ENCODE data around the gene AATK.

The AATK gene

DNA sequence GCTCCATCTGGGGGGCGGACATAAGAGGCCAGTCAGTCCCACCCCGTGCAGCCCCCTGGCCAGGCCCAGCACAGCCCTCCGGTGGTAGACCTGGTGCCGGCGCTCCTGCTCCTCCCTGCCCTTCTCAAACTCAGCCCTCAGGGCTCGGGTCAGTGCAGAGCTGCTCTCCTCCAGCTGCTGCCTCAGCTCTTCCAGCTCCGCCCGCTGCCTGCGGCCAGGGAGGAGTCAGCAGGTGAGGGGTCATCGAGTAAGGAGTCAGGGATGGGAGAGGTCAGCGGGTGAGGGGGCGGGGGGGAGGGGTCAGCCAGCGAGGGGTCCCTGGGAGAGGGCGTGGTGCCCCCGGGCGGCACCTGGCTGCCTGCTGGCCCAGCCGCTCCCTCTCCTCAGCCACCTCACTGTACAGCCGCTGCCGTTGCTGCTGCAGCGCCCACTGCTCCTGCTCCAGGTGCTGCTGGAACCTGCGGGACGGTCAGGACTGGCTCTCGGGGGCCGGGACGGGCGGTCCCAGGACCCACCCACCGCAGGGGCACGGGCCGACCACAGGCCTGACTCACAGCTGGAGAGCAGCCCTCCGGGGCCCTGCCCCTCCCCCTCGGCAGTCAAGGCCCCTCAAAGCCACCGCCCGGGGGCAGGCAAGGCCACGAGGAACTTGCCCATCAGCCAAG lies 26.5 kb upstream of the AATK start:
- intact Hi-C loops (cut with DNase I; ENCODE audit: low total_unique reads): no loop called here
- no peak for DNase-seq
- Histone ChIP-seq H3K36me3 (peaks cover 0 to 89% (median 0%) of the 10 kb centered on the region in 3 donors), H3K27ac (no peak overlapping the region), H3K4me3 (no peak overlapping the region), H3K4me1 (no peaks in the 10 kb centered on the region), H3K27me3 (no peaks in the 10 kb centered on the region), H3K9me3 (no peaks in the 10 kb centered on the region)
- TF ChIP-seq, protein P1, sequence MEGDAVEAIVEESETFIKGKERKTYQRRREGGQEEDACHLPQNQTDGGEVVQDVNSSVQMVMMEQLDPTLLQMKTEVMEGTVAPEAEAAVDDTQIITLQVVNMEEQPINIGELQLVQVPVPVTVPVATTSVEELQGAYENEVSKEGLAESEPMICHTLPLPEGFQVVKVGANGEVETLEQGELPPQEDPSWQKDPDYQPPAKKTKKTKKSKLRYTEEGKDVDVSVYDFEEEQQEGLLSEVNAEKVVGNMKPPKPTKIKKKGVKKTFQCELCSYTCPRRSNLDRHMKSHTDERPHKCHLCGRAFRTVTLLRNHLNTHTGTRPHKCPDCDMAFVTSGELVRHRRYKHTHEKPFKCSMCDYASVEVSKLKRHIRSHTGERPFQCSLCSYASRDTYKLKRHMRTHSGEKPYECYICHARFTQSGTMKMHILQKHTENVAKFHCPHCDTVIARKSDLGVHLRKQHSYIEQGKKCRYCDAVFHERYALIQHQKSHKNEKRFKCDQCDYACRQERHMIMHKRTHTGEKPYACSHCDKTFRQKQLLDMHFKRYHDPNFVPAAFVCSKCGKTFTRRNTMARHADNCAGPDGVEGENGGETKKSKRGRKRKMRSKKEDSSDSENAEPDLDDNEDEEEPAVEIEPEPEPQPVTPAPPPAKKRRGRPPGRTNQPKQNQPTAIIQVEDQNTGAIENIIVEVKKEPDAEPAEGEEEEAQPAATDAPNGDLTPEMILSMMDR (IDR thresholded peaks at IDR 0.05): no peak

DNA sequence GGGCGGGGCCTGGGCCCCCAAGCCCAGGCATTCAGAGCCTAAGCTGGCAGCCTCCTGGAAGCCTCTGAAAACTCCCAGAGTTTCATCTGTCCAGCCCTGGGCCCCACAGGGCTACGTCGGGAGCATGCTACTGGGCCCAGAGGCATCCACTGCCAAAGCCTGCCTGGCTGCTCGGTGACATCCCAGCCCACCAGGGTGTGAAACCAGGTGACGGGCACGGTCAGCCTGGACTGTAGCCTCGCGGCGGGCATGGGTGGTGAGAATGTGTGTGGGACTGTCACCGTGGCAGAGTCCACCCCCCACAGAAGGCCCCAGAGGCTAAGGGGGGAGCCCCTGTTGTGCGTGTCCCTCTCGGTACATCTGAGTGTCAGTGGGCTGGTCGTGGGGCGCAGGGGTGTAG lies 25.6 kb upstream of the AATK start:
- Histone ChIP-seq H3K27ac (no peak overlapping the region), H3K27me3 (no peaks in the 10 kb centered on the region), H3K36me3 (peaks cover 0 to 81% (median 0%) of the 10 kb centered on the region in 3 donors), H3K9me3 (no peaks in the 10 kb centered on the region), H3K4me3 (no peak overlapping the region), H3K4me1 (no peaks in the 10 kb centered on the region)
- TF ChIP-seq, protein P1 (IDR thresholded peaks at IDR 0.05): no peak
- intact Hi-C loops (cut with DNase I; ENCODE audit: low total_unique reads): no loop called here
- DNase-seq: no peak

DNA sequence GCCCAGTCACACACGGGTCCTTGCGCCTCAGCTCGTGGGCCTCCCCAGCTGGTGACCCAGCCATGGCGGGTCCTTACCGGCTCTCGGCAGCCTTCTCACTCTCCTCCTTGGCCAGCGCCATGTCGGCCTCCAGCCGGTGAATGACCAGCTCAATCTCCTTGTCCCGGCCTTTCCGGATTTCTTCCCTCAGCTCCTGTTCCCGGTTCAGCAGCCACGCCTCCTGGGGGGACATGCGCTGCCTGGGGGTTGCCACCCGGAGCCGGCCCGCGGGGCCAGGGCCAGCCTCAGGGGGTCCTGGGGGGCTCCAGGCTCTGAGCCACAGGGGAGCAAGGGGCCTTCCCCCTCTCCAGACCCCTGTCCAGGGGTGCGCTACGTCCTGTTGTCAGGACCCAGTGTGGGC lies 25.1 kb upstream of the AATK start:
- Histone ChIP-seq H3K27ac (no peak overlapping the region), H3K9me3 (no peaks in the 10 kb centered on the region), H3K27me3 (peaks cover 0 to under 1% of the 10 kb centered on the region in 2 donors), H3K36me3 (peaks cover 0 to 75% (median 0%) of the 10 kb centered on the region in 3 donors), H3K4me3 (no peak overlapping the region), H3K4me1 (no peaks in the 10 kb centered on the region)
- no peak for DNase-seq
- TF ChIP-seq, protein P1 (IDR thresholded peaks at IDR 0.05): no peak
- intact Hi-C loops (cut with DNase I; ENCODE audit: low total_unique reads): no loop called here

DNA sequence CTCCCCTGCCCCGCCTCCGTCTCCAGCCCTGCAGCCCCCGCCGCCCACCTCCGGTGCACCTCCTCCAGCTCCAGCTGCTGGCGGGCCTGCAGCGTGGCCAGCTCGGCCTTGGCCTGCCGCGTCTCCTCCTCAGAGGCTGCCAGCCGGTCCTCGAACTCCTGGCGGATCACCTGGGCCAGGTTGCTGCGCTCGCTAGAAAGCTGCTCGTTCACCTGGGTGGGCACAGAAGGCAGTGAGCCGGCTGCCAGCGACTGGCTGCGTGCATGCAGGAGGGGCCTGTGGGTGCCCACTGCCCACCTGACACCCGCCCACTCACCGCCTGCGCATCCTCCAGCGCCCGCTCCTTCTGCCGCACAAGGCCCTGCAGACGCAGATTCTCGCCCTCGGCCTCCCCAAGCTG lies 24.6 kb upstream of the AATK start:
- Histone ChIP-seq H3K27ac (no peak overlapping the region), H3K36me3 (peaks cover 0 to 70% (median 0%) of the 10 kb centered on the region in 3 donors), H3K9me3 (no peaks in the 10 kb centered on the region), H3K4me1 (no peaks in the 10 kb centered on the region), H3K27me3 (peaks cover 0 to 6% of the 10 kb centered on the region in 2 donors), H3K4me3 (no peak overlapping the region)
- intact Hi-C loops (cut with DNase I; ENCODE audit: low total_unique reads): no loop called here
- TF ChIP-seq, protein P1 (IDR thresholded peaks at IDR 0.05): no peak
- no peak for DNase-seq

DNA sequence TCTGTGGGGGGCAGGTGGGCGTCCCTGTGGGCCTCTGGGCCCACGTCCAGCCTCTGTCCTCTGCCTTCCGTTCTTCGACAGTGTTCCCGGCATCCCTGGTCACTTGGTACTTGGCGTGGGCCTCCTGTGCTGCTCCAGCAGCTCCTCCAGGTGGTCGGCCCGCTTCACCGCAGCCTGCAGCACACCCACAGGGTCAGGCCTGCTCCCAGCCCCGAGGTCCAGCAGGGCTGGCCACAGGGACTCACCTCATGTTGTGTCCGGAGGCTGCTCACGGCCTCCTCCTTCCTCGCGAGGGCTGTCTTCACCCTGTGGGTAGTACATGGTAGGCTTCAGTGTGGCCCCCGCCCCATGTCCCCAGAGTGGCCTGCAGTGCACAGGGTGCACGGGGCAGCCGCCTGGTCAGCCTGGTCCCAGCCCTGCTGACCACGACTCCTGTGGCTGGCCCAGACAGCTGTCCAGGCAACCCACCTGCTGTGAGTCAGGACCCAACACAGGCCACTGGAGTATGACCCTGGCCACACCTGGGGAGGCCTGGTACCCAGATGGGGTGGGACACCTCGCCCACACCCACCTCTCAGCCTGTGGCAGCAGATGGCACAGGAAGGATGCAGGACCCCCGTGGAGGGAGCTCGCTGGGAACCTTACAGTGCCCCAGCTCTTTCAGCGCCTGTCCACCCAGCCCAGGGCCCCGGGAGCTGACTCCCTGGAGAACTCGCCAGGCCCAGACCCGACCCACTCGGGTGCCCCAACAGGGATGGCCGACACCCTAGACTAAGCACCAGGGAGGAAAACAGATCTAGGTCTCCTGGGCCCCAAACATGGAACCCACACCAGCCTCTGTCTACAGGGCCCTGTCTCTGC lies 23.9 kb upstream of the AATK start:
- no peaks in the 10 kb centered on the region for H3K9me3 ChIP-seq
- intact Hi-C loops (cut with DNase I; ENCODE audit: low total_unique reads): no loop called here
- peaks cover 0 to 63% (median 0%) of the 10 kb centered on the region in 3 donors for H3K36me3 ChIP-seq
- H3K4me1 ChIP-seq: no peaks in the 10 kb centered on the region
- no peak for DNase-seq
- TF ChIP-seq, protein P1 (IDR thresholded peaks at IDR 0.05): no peak
- no peak overlapping the region for H3K4me3 ChIP-seq
- peaks cover 0 to 6% of the 10 kb centered on the region in 2 donors for H3K27me3 ChIP-seq
- no peak overlapping the region for H3K27ac ChIP-seq
